ENCODE data around the gene CCL15.
"Not testable (repeated sequence)": the region's sequence is repeated elsewhere in the genome, so short reads cannot be mapped to it uniquely, and the experiment has no call there.

The CCL15 gene

GRCh38 chr17:36001110-36001771 lies at the start of gene CCL15:
TSS of gene CCL15 (minus strand) at chr17:36001553. CDS start at chr17:36001492, 61 bp downstream.
- no peak for DNase-seq

GRCh38 chr17:36049643-36050042 lies 48.3 kb upstream of the CCL15 start:
- DNase-seq = no peak

GRCh38 chr17:36048066-36048465 lies 46.7 kb upstream of the CCL15 start:
- DNase-seq = no peak

GRCh38 chr17:36036235-36036634 lies 34.9 kb upstream of the CCL15 start:
- no peak for DNase-seq

- no peak for DNase-seq
These were observed 32.8 kb upstream of the CCL15 start for GRCh38 chr17:36034127-36034526.

GRCh38 chr17:36030956-36031355 lies 29.6 kb upstream of the CCL15 start:
- no peak for DNase-seq

GRCh38 chr17:36027761-36028160 lies 26.4 kb upstream of the CCL15 start:
- DNase-seq = no peak

GRCh38 chr17:36024106-36024869 lies 22.9 kb upstream of the CCL15 start:
- DNase-seq = no peak

GRCh38 chr17:36019423-36019822 lies 18.1 kb upstream of the CCL15 start:
- no peak for DNase-seq

- DNase-seq = no peak
These were observed 16.4 kb upstream of the CCL15 start, which contains the start of gene CCL23 for GRCh38 chr17:36017799-36018198. TSS of gene CCL23 (minus strand) at chr17:36017972. CDS start at chr17:36017897, 75 bp downstream.

GRCh38 chr17:36016555-36016954 lies 15.2 kb upstream of the CCL15 start:
- no peak for DNase-seq

- DNase-seq = not testable (repeated sequence)
These were observed 14.5 kb upstream of the CCL15 start for GRCh38 chr17:36015895-36016294.

GRCh38 chr17:36014946-36015345 lies 13.6 kb upstream of the CCL15 start:
- no peak for DNase-seq

- no peak for DNase-seq
These were observed 9.8 kb upstream of the CCL15 start for GRCh38 chr17:36011201-36011600.

- DNase-seq = no peak
These were observed 7.8 kb upstream of the CCL15 start for GRCh38 chr17:36008998-36009665.

GRCh38 chr17:36004594-36005108 lies 3.3 kb upstream of the CCL15 start:
- no peak for DNase-seq

- no peak for DNase-seq
These were observed 1.3 kb upstream of the CCL15 start for GRCh38 chr17:36002631-36003030.

- no peak for DNase-seq
These were observed 680 bp upstream of the CCL15 start for GRCh38 chr17:36001862-36002603.

- DNase-seq = no peak
These were observed 632 bp downstream of the CCL15 start for GRCh38 chr17:36000732-36001109.

GRCh38 chr17:35998756-35999155 lies 2.6 kb downstream of the CCL15 start:
- no peak for DNase-seq

GRCh38 chr17:35998018-35998545 lies 3.3 kb downstream of the CCL15 start:
- no peak for DNase-seq

GRCh38 chr17:35995346-35995745 lies 6.0 kb downstream of the CCL15 start:
- not testable (repeated sequence) for DNase-seq

- DNase-seq = no peak
These were observed 10.3 kb downstream of the CCL15 start for GRCh38 chr17:35991075-35991474.
